Liver (tissue), 9 donors: ENCODE data around the gene WDR62. TPM values are rescaled to one million over a fixed set of nuclear protein-coding genes. Genes with fewer than 3 reads are reported as not detected.
A peak's percentile ranks its signal among the peaks of the same experiment; 100 is the strongest.

Source experiments
- DNase-seq: peaks from one replicate; pipeline ENCODE4 v3.0.0-alpha.2; 2017; ENCODE audit warnings: low spot score
- H3K27ac ChIP-seq, 2 donors: one replicate each; pipeline ENCODE4 v1.7.0; 2013; ENCODE audit warnings: inconsistent platforms in 2 of 2, low read length in 2 of 2, control low read depth in 1 of 2, low read depth in 1 of 2, mild to moderate bottlenecking in 1 of 2
- H3K27me3 ChIP-seq, 4 donors: one replicate each; pipeline versions ENCODE4 v1.6.1 to v1.7.0; 2013; ENCODE audit warnings: low read length in 3 of 4, inconsistent platforms in 1 of 4, mild to moderate bottlenecking in 1 of 4, moderate library complexity in 1 of 4; ENCODE audit not compliant: control insufficient read depth in 4 of 4, insufficient read depth in 4 of 4
- H3K36me3 ChIP-seq, 4 donors: one replicate each; pipeline versions ENCODE4 v1.6.1 to v1.7.0; 2013; ENCODE audit warnings: low read length in 3 of 4, mild to moderate bottlenecking in 3 of 4, low read depth in 1 of 4, moderate library complexity in 1 of 4; ENCODE audit not compliant: control insufficient read depth in 4 of 4, insufficient read depth in 3 of 4
- H3K4me1 ChIP-seq, 4 donors: one replicate each; pipeline versions ENCODE4 v1.6.1 to v1.7.0; 2013; ENCODE audit warnings: low read length in 3 of 4, mild to moderate bottlenecking in 3 of 4, moderate library complexity in 1 of 4; ENCODE audit not compliant: control insufficient read depth in 4 of 4, insufficient read depth in 4 of 4
- H3K4me3 ChIP-seq, 3 donors: one replicate each; pipeline versions ENCODE4 v1.6.1 to v1.7.0; 2013; ENCODE audit warnings: low read length in 3 of 3, control low read depth in 1 of 3, low read depth in 1 of 3, mild to moderate bottlenecking in 1 of 3
- H3K9ac ChIP-seq, 2 donors: one replicate each; pipeline ENCODE4 v1.7.0; 2013; ENCODE audit warnings: low read length in 2 of 2, mild to moderate bottlenecking in 2 of 2, moderate library complexity in 2 of 2, control low read depth in 1 of 2, low read depth in 1 of 2
- H3K9me3 ChIP-seq, 4 donors: one replicate each; pipeline versions ENCODE4 v1.6.1 to v1.7.0; 2013; ENCODE audit warnings: low read length in 3 of 4; ENCODE audit not compliant: control insufficient read depth in 4 of 4
- EGR1 ChIP-seq, 2 donors: IDR thresholded peaks; 2 replicates each; pipeline ENCODE4 v1.6.1; 2016 to 2018; ENCODE audit warnings: antibody characterized with exemption in 2 of 2, low read depth in 2 of 2
- FOXA1 ChIP-seq: IDR thresholded peaks from 2 replicates; pipeline ENCODE4 v1.6.1; 2016; ENCODE audit warnings: antibody characterized with exemption
- FOXA2 ChIP-seq: IDR thresholded peaks from 2 replicates; pipeline ENCODE4 v1.6.1; 2016; ENCODE audit warnings: antibody characterized with exemption
- GABPA ChIP-seq, 2 donors: IDR thresholded peaks in 1 of 2; conservative IDR thresholded peaks in 1 of 2; 2 replicates each; pipeline ENCODE4 v1.6.1; 2016; ENCODE audit warnings: antibody characterized with exemption in 2 of 2, mild to moderate bottlenecking in 1 of 2, moderate library complexity in 1 of 2
- HNF4A ChIP-seq, 2 donors: conservative IDR thresholded peaks; 2 replicates each; pipeline ENCODE4 v1.6.1; 2016; ENCODE audit warnings: antibody characterized with exemption in 2 of 2, mild to moderate bottlenecking in 2 of 2
- HNF4G ChIP-seq: IDR thresholded peaks from 2 replicates; pipeline ENCODE4 v1.6.1; 2016; ENCODE audit warnings: antibody characterized with exemption
- JUND ChIP-seq, 2 donors: IDR thresholded peaks; 2 replicates each; pipeline ENCODE4 v1.6.1; 2016; ENCODE audit warnings: antibody characterized with exemption in 2 of 2
- NR2F2 ChIP-seq: IDR thresholded peaks from 2 replicates; pipeline ENCODE4 v1.6.1; 2016; ENCODE audit warnings: antibody characterized with exemption
- RAD21 ChIP-seq, 2 donors: IDR thresholded peaks; 2 replicates each; pipeline ENCODE4 v1.6.1; 2016; ENCODE audit warnings: antibody characterized with exemption in 2 of 2, mild to moderate bottlenecking in 2 of 2
- RXRA ChIP-seq, 2 donors: IDR thresholded peaks; 2 replicates each; pipeline ENCODE4 v1.6.1; 2017 to 2018; ENCODE audit warnings: antibody characterized with exemption in 2 of 2, mild to moderate bottlenecking in 1 of 2
- SP1 ChIP-seq: IDR thresholded peaks from 2 replicates; pipeline ENCODE4 v1.6.1; 2018; ENCODE audit warnings: antibody characterized with exemption, mild to moderate bottlenecking
- TAF1 ChIP-seq: conservative IDR thresholded peaks from 2 replicates; pipeline ENCODE4 v1.6.1; 2016; ENCODE audit warnings: antibody characterized with exemption, mild to moderate bottlenecking
- YY1 ChIP-seq: IDR thresholded peaks from 2 replicates; pipeline ENCODE4 v1.6.1; 2016; ENCODE audit warnings: antibody characterized with exemption, mild to moderate bottlenecking
- WGBS: extraction: QIAGEN DNeasy Blood & Tissue Kit; methylation state at CpG from one replicate; pipeline ENCODE4 v1.1.7; 2013; 5-methylcytosine and 5-hydroxymethylcytosine counted together
- polyA plus RNA-seq, 2 donors: library from polyadenylated mRNA; stranded (reverse) in 1 of 2; unstranded in 1 of 2; fragments of 200-250 nt in 1 of 2; fragments of >200 nt in 1 of 2; fragmentation: Nextera tagmentation in 1 of 2; extraction: Ambion mirVana in 1 of 2; gene quantifications; one replicate each; pipeline versions ENCODE4 v1.2.1 to v1.2.3, GENCODE V29; 2013 to 2015
- total RNA-seq, 2 donors: library from RNA; depleted of rRNA; stranded (reverse); fragments of >200 nt; gene quantifications; one replicate each; pipeline ENCODE4 v1.2.3, GENCODE V29; 2014
- TF ChIP-seq, protein P1 (sequence below): IDR thresholded peaks from 2 replicates; pipeline ENCODE4 v1.6.1; 2016; ENCODE audit warnings: antibody characterized with exemption
- TF ChIP-seq, protein P2 (sequence below): IDR thresholded peaks from 2 replicates; pipeline ENCODE4 v1.6.1; 2016; ENCODE audit warnings: antibody characterized with exemption
- TF ChIP-seq, protein P3 (sequence below): fragments of 150-350 bp; IDR thresholded peaks from 2 replicates; pipeline ENCODE4 v1.5.1; 2017; ENCODE audit warnings: improper control_type of control experiment, low read depth, low read length; ENCODE audit not compliant: missing input control
- TF ChIP-seq, protein P4 (sequence below): IDR thresholded peaks from 2 replicates; pipeline ENCODE4 v1.6.1; 2016; ENCODE audit warnings: antibody characterized with exemption
- TF ChIP-seq, protein P5 (sequence below): IDR thresholded peaks from 2 replicates; pipeline ENCODE4 v1.6.1; 2016; ENCODE audit warnings: antibody characterized with exemption, mild to moderate bottlenecking
- donor health status: healthy.
- donor health status: healthy.
- donor health status: healthy.
- donor health status: healthy.
- donor health status: healthy.

Gene WDR62
- total and polyA plus RNA-seq, 4 donors: 0.26 to 6.6 (median 0.71) TPM

DNA sequence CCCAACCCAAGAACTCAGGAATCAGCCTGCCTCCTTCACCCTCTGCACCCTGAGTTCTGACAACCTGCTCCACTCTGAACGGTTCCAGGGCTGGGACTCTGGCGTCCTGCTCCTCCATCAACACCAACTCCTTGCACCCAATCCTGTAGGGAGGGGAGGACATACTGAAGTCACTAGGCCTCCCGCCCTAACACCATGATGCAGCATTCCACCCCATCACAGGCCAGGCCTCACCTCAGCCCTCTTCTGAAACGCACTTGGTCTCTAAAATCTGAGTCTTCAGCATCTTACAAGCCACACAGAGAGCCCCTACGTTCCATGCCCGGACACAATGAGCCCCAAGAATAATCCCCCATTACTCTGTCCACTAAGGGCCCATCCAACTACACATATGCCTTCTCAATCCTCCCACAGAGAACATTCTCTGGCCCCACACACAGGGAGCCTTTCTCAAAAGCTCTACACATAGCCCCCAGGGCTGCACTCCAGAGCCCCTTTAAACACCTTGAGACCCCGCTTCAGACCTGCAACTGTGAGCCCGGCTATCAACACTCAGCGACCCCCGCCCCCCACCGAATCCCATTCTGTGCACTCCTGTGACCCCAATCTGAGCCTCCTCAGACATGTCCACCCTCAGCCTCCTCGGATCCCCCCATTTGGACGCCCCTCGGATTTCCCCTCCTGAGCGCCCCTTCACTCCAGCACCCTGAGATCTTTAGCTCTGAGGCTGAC, 41.3 kb upstream of the WDR62 start:
- 37% methylated on average over 15 of the region's 15 CpGs for WGBS
- Histone ChIP-seq H3K9me3 (no peaks in the 10 kb centered on the region), H3K4me3 (peak overlapping the region; percentile 65 to 70 (median 69)), H3K9ac (peak overlapping the region; percentile 66 to 80), H3K36me3 (no peaks in the 10 kb centered on the region), H3K27me3 (no peaks in the 10 kb centered on the region), H3K4me1 (peaks cover 10 to 32% (median 22%) of the 10 kb centered on the region in 4 donors), H3K27ac (peak overlapping the region; percentile 51 to 59)
- TF ChIP-seq HNF4A (conservative IDR thresholded peaks at IDR 0.05) (no peak), YY1 (no peak)
- TF ChIP-seq, protein P1, sequence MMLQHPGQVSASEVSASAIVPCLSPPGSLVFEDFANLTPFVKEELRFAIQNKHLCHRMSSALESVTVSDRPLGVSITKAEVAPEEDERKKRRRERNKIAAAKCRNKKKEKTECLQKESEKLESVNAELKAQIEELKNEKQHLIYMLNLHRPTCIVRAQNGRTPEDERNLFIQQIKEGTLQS: no peak
- DNase-seq: peak; percentile 38

DNA sequence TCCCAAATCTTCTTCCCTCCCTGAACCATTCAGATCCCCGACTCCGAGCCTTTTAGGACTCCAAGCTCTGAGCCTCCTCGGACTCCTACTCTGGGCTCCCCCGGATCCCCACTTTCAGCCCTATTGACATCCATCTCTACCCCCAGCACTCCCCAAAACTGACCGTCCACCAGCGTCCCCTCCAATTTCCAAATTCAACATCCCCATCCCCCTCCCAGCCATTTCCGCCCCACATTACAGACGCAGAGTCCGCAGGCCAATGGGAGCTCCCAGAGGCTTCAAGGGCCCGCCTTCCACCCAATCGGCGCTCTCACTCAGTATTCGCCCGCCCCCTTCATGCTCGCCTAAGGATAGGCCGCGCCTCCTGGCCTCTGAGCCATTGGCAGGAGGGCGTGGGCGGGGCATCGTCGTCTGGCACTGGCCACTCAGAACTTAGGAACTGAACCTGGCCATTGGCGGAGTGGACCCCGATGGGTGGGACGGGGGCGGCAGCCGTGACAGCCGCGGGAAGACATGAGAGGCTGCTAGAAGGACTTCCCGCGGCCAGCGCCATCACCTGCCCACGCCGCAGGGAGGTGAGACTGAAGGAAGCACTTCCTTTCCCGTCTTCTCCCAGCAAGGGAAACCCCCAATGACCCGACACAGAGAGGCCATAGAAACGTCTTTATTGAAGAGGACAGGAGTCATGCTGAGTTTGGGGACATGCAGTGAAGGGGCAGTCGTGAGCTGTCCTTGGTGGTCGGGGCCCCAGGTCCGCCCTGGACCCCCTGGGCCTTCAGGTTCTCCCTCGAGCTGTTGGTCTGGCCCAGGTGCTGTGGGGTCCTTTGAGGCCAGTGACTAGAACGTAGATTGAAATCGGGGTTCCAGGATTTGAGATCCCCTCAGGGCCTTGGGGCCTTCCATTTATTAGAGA, 40.4 kb upstream of the WDR62 start, which contains the start of gene ALKBH6:
ALKBH6 (minus strand) TSS at position 202 of the 913 bp plus-strand sequence. CDS start 816 bp downstream, outside the sequence.
- Histone ChIP-seq H3K36me3 (no peaks in the 10 kb centered on the region), H3K27ac (peak within 1 kb of the TSS; percentile 51 to 59), H3K4me3 (peak within 1 kb of the TSS; percentile 65 to 70 (median 69)), H3K9ac (peak within 1 kb of the TSS; percentile 66 to 80), H3K9me3 (no peaks in the 10 kb centered on the region), H3K27me3 (no peaks in the 10 kb centered on the region), H3K4me1 (peaks cover 9 to 24% (median 16%) of the 10 kb centered on the region in 4 donors)
- TF ChIP-seq, protein P2, sequence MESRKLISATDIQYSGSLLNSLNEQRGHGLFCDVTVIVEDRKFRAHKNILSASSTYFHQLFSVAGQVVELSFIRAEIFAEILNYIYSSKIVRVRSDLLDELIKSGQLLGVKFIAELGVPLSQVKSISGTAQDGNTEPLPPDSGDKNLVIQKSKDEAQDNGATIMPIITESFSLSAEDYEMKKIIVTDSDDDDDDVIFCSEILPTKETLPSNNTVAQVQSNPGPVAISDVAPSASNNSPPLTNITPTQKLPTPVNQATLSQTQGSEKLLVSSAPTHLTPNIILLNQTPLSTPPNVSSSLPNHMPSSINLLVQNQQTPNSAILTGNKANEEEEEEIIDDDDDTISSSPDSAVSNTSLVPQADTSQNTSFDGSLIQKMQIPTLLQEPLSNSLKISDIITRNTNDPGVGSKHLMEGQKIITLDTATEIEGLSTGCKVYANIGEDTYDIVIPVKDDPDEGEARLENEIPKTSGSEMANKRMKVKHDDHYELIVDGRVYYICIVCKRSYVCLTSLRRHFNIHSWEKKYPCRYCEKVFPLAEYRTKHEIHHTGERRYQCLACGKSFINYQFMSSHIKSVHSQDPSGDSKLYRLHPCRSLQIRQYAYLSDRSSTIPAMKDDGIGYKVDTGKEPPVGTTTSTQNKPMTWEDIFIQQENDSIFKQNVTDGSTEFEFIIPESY: no peak
- TF ChIP-seq HNF4A (conservative IDR thresholded peaks at IDR 0.05): peak; percentile 42 to 71
- TF ChIP-seq, protein P3, sequence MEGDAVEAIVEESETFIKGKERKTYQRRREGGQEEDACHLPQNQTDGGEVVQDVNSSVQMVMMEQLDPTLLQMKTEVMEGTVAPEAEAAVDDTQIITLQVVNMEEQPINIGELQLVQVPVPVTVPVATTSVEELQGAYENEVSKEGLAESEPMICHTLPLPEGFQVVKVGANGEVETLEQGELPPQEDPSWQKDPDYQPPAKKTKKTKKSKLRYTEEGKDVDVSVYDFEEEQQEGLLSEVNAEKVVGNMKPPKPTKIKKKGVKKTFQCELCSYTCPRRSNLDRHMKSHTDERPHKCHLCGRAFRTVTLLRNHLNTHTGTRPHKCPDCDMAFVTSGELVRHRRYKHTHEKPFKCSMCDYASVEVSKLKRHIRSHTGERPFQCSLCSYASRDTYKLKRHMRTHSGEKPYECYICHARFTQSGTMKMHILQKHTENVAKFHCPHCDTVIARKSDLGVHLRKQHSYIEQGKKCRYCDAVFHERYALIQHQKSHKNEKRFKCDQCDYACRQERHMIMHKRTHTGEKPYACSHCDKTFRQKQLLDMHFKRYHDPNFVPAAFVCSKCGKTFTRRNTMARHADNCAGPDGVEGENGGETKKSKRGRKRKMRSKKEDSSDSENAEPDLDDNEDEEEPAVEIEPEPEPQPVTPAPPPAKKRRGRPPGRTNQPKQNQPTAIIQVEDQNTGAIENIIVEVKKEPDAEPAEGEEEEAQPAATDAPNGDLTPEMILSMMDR: no peak
- TF ChIP-seq FOXA2: no peak
- TF ChIP-seq SP1: peak; percentile 95
- TF ChIP-seq HNF4G: peak; percentile 39
- peak; percentile 35 to 42 for TF ChIP-seq RXRA (IDR thresholded peaks at IDR 0.05)
- TF ChIP-seq, protein P4, sequence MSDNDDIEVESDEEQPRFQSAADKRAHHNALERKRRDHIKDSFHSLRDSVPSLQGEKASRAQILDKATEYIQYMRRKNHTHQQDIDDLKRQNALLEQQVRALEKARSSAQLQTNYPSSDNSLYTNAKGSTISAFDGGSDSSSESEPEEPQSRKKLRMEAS: peak; percentile 52
- no peak for TF ChIP-seq NR2F2
- TF ChIP-seq JUND (IDR thresholded peaks at IDR 0.05): no peak
- peak; percentile 22 to 45 for TF ChIP-seq RAD21 (IDR thresholded peaks at IDR 0.05)
- TF ChIP-seq YY1: peak; percentile 87
- peak; percentile 92 to 94 for TF ChIP-seq EGR1 (IDR thresholded peaks at IDR 0.05; ENCODE audit: low read depth in 2 of 2)
- TF ChIP-seq FOXA1: no peak
- TF ChIP-seq, protein P1: no peak
- TF ChIP-seq TAF1: peak; percentile 55
- TF ChIP-seq, protein P5, sequence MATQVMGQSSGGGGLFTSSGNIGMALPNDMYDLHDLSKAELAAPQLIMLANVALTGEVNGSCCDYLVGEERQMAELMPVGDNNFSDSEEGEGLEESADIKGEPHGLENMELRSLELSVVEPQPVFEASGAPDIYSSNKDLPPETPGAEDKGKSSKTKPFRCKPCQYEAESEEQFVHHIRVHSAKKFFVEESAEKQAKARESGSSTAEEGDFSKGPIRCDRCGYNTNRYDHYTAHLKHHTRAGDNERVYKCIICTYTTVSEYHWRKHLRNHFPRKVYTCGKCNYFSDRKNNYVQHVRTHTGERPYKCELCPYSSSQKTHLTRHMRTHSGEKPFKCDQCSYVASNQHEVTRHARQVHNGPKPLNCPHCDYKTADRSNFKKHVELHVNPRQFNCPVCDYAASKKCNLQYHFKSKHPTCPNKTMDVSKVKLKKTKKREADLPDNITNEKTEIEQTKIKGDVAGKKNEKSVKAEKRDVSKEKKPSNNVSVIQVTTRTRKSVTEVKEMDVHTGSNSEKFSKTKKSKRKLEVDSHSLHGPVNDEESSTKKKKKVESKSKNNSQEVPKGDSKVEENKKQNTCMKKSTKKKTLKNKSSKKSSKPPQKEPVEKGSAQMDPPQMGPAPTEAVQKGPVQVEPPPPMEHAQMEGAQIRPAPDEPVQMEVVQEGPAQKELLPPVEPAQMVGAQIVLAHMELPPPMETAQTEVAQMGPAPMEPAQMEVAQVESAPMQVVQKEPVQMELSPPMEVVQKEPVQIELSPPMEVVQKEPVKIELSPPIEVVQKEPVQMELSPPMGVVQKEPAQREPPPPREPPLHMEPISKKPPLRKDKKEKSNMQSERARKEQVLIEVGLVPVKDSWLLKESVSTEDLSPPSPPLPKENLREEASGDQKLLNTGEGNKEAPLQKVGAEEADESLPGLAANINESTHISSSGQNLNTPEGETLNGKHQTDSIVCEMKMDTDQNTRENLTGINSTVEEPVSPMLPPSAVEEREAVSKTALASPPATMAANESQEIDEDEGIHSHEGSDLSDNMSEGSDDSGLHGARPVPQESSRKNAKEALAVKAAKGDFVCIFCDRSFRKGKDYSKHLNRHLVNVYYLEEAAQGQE: peak; percentile 71
- TF ChIP-seq GABPA (IDR thresholded peaks at IDR 0.05 in 1 of 2, conservative IDR thresholded peaks at IDR 0.05 in 1 of 2): peak in 1 of 2 donors; percentile 78
- DNase-seq: peak; percentile 98
- WGBS: 3% methylated on average over 42 of the region's 42 CpGs
